CD14-positive monocyte (primary cell): ENCODE data around the gene CHRNB2. TPM values are rescaled to one million over a fixed set of nuclear protein-coding genes. Genes with fewer than 3 reads are reported as not detected.

Experiments used
- DNase-seq, 3 donors: peaks; one replicate each; pipeline ENCODE4 v3.0.0-alpha.2; 2011 to 2022
- H2AFZ ChIP-seq: 2 replicates; pipeline ENCODE4 v1.6.0; 2012; ENCODE audit warnings: mild to moderate bottlenecking, low read depth, low read length, inconsistent platforms; ENCODE audit not compliant: insufficient read depth, poor library complexity, severe bottlenecking
- H3K27ac ChIP-seq, 2 donors: 1 replicate in 1 of 2; 2 replicates in 1 of 2; pipeline ENCODE4 v1.5.1; 2012 to 2013; ENCODE audit warnings: low read length in 2 of 2, control low read depth in 1 of 2, inconsistent platforms in 1 of 2, low read depth in 1 of 2, mild to moderate bottlenecking in 1 of 2
- H3K27me3 ChIP-seq, 2 donors: one replicate each; pipeline versions ENCODE4 v1.6.0 to v1.6.1; 2011 to 2013; ENCODE audit warnings: low read length in 2 of 2; ENCODE audit not compliant: control insufficient read depth in 2 of 2, insufficient read depth in 2 of 2
- H3K36me3 ChIP-seq, 2 donors: replicated peaks in 1 of 2; 1 replicate in 1 of 2; 2 replicates in 1 of 2; pipeline versions ENCODE4 v1.5.1 to v1.6.1; 2012 to 2013; ENCODE audit warnings: low read length in 2 of 2, control low read depth in 1 of 2, inconsistent platforms in 1 of 2, mild to moderate bottlenecking in 1 of 2; ENCODE audit not compliant: insufficient read depth in 2 of 2, control insufficient read depth in 1 of 2
- H3K4me1 ChIP-seq, 2 donors: 1 replicate in 1 of 2; 2 replicates in 1 of 2; pipeline versions ENCODE4 v1.5.1 to v1.6.1; 2012 to 2013; ENCODE audit warnings: low read length in 2 of 2, control low read depth in 1 of 2, inconsistent platforms in 1 of 2, mild to moderate bottlenecking in 1 of 2, moderate library complexity in 1 of 2; ENCODE audit not compliant: insufficient read depth in 2 of 2, control insufficient read depth in 1 of 2
- H3K4me2 ChIP-seq: replicated peaks from 2 replicates; pipeline ENCODE3; 2012; ENCODE audit warnings: low read length, moderate library complexity, mild to moderate bottlenecking; ENCODE audit not compliant: poor library complexity, severe bottlenecking; ENCODE audit errors: extremely low read depth
- H3K4me3 ChIP-seq, 3 experiments: fragments of 200-600 bp in 1 of 3; sonication (generic) in 1 of 3; replicated peaks in 1 of 3; 1 replicate in 2 of 3; 2 replicates in 1 of 3; pipeline ENCODE4 v1.5.1; 2011 to 2013; ENCODE audit warnings: low read length in 3 of 3, mild to moderate bottlenecking in 3 of 3, control low read depth in 2 of 3, low read depth in 2 of 3, inconsistent platforms in 1 of 3, moderate library complexity in 1 of 3
- H3K79me2 ChIP-seq: 2 replicates; pipeline ENCODE4 v1.6.0; 2012; ENCODE audit warnings: mild to moderate bottlenecking, control low read depth, inconsistent platforms, low read length, moderate library complexity; ENCODE audit not compliant: insufficient read depth
- H3K9ac ChIP-seq: 2 replicates; pipeline ENCODE4 v1.6.0; 2017; ENCODE audit warnings: low read length, mild to moderate bottlenecking; ENCODE audit not compliant: insufficient read depth, poor library complexity, severe bottlenecking
- H3K9me3 ChIP-seq, 2 donors: replicated peaks in 1 of 2; 1 replicate in 1 of 2; 2 replicates in 1 of 2; pipeline versions ENCODE4 v1.5.1 to v1.6.1; 2012 to 2013; ENCODE audit warnings: low read length in 2 of 2, control low read depth in 1 of 2; ENCODE audit not compliant: control insufficient read depth in 1 of 2, insufficient read depth in 1 of 2
- H4K20me1 ChIP-seq: 2 replicates; pipeline ENCODE4 v1.6.0; 2012; ENCODE audit warnings: mild to moderate bottlenecking, low read length, control low read depth, moderate library complexity; ENCODE audit not compliant: insufficient read depth
- H3K27ac Mint-ChIP-seq, 7 donors: one replicate each; pipeline ENCODE4 v1.8.0; 2020; ENCODE audit warnings: mild to moderate bottlenecking in 7 of 7, mixed read lengths in 7 of 7, moderate library complexity in 6 of 7, inconsistent platforms in 2 of 7
- H3K27me3 Mint-ChIP-seq, 3 donors: one replicate each; pipeline ENCODE4 v1.8.0; 2021 to 2022; ENCODE audit warnings: low read depth in 3 of 3, mild to moderate bottlenecking in 3 of 3, mixed read lengths in 3 of 3, moderate library complexity in 3 of 3, inconsistent platforms in 1 of 3
- H3K36me3 Mint-ChIP-seq, 2 donors: one replicate each; pipeline ENCODE4 v1.8.0; 2020; ENCODE audit warnings: mixed read lengths in 2 of 2, inconsistent platforms in 1 of 2, mild to moderate bottlenecking in 1 of 2
- H3K4me1 Mint-ChIP-seq: one replicate; pipeline ENCODE4 v1.8.0; 2020; ENCODE audit warnings: mild to moderate bottlenecking, mixed read lengths
- H3K4me3 Mint-ChIP-seq, 2 donors: one replicate each; pipeline ENCODE4 v1.8.0; 2020; ENCODE audit warnings: mild to moderate bottlenecking in 2 of 2, mixed read lengths in 2 of 2, moderate library complexity in 1 of 2
- H3K9me3 Mint-ChIP-seq, 7 donors: one replicate each; pipeline ENCODE4 v1.8.0; 2020 to 2022; ENCODE audit warnings: mixed read lengths in 7 of 7, mild to moderate bottlenecking in 6 of 7, moderate library complexity in 6 of 7, inconsistent platforms in 2 of 7
- WGBS: methylation state at CpG from one replicate; pipeline ENCODE4 v1.1.5; 2013; ENCODE audit warnings: missing lambda C conversion rate; ENCODE audit not compliant: insufficient coverage; 5-methylcytosine and 5-hydroxymethylcytosine counted together
- intact Hi-C, 2 donors: fragments of 100-400 bp; cut with micrococcal nuclease; formaldehyde crosslinking; loops; one replicate each; pipeline versions ENCODE4 v1.15.0 to v1.15.1; 2023
- polyA plus RNA-seq, 3 donors: library from polyadenylated mRNA; depleted of rRNA in 1 of 3; unstranded in 2 of 3; stranded (reverse) in 1 of 3; fragments of 300-500 nt in 2 of 3; fragments of >200 nt in 1 of 3; fragmentation: Illumina TruSeq in 2 of 3; gene quantifications; 1 replicate in 2 of 3; 2 replicates in 1 of 3; pipeline ENCODE4 v1.2.3, GENCODE V29; 2012 to 2021
- TF ChIP-seq, protein P1 (sequence below): fragments of 200-600 bp; IDR thresholded peaks from one replicate; pipeline ENCODE4 v1.8.0; 2022; ENCODE audit warnings: antibody characterized with exemption, mild to moderate bottlenecking

The CHRNB2 gene
- polyA plus RNA-seq, 3 donors = 0.05 TPM; not detected in 2

- peaks cover 14 to 32% of the 10 kb centered on the region in 2 donors for H3K36me3 Mint-ChIP-seq
- WGBS = 67% methylated on average over 1 of the region's 5 CpGs
- Histone ChIP-seq H3K9ac (no peak overlapping the region), H3K27me3 (no peaks in the 10 kb centered on the region), H3K36me3 (peaks cover 0 to 13% of the 10 kb centered on the region in 2 donors), H3K4me2 (no peak overlapping the region), H3K4me1 (peaks cover 13% of the 10 kb centered on the region in 2 donors), H3K79me2 (peaks cover 93% of the 10 kb centered on the region), H3K27ac (no peak overlapping the region), H4K20me1 (peaks cover 32% of the 10 kb centered on the region), H3K4me3 (no peak overlapping the region), H3K9me3 (no peaks in the 10 kb centered on the region), H2AFZ (no peak overlapping the region)
- intact Hi-C loops = no loop called here
- peak overlapping the region in 2 of 7 donors; percentile 15 to 79 for H3K27ac Mint-ChIP-seq
- TF ChIP-seq, protein P1, sequence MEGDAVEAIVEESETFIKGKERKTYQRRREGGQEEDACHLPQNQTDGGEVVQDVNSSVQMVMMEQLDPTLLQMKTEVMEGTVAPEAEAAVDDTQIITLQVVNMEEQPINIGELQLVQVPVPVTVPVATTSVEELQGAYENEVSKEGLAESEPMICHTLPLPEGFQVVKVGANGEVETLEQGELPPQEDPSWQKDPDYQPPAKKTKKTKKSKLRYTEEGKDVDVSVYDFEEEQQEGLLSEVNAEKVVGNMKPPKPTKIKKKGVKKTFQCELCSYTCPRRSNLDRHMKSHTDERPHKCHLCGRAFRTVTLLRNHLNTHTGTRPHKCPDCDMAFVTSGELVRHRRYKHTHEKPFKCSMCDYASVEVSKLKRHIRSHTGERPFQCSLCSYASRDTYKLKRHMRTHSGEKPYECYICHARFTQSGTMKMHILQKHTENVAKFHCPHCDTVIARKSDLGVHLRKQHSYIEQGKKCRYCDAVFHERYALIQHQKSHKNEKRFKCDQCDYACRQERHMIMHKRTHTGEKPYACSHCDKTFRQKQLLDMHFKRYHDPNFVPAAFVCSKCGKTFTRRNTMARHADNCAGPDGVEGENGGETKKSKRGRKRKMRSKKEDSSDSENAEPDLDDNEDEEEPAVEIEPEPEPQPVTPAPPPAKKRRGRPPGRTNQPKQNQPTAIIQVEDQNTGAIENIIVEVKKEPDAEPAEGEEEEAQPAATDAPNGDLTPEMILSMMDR = no peak
- H3K4me1 Mint-ChIP-seq = peaks cover 27% of the 10 kb centered on the region
- no peak overlapping the region for H3K4me3 Mint-ChIP-seq
- H3K9me3 Mint-ChIP-seq = peaks cover 0 to 2% (median 0%) of the 10 kb centered on the region in 7 donors
- no peak for DNase-seq
- peaks cover 0 to 3% (median 0%) of the 10 kb centered on the region in 3 donors for H3K27me3 Mint-ChIP-seq
Observed at GRCh38 chr1:154619181-154619948, 51.8 kb downstream of the CHRNB2 start.

DNA sequence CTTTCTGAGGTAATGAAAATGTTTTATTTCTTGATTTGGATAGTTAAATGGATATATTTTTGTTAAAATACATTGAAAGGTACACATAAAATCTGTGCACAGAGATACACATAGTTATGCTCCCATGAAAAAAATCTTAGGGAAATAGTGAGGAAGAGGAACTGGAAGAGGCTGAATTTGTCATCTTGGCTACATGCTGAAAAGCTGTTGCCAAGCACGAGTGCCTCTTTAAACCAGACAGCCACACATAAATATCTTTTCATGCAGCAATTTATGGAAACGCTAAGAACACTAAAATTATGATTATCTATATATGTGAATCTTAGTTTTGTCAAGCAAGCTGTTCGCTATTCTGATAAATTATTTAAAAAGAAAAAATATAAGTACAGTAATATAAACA is 53.2 kb downstream of the CHRNB2 start:
- Mint-ChIP-seq H3K4me1 (peaks cover 31% of the 10 kb centered on the region), H3K36me3 (peaks cover 17 to 36% of the 10 kb centered on the region in 2 donors), H3K27me3 (peaks cover 0 to 3% (median 0%) of the 10 kb centered on the region in 3 donors), H3K4me3 (no peak overlapping the region), H3K27ac (no peak overlapping the region), H3K9me3 (peaks cover 0 to 2% (median 0%) of the 10 kb centered on the region in 7 donors)
- intact Hi-C loops = no loop called here
- Histone ChIP-seq H3K4me2 (no peak overlapping the region), H3K4me3 (no peak overlapping the region), H3K36me3 (peaks cover 0 to 13% of the 10 kb centered on the region in 2 donors), H3K79me2 (peaks cover 93% of the 10 kb centered on the region), H3K9me3 (no peaks in the 10 kb centered on the region), H3K4me1 (peaks cover 13% of the 10 kb centered on the region in 2 donors), H3K27ac (no peak overlapping the region), H3K27me3 (no peaks in the 10 kb centered on the region), H3K9ac (no peak overlapping the region), H2AFZ (no peak overlapping the region), H4K20me1 (peaks cover 25% of the 10 kb centered on the region)
- no CpG with 5 or more reads among the region's 3 CpGs for WGBS
- TF ChIP-seq, protein P1 = no peak
- no peak for DNase-seq
